ENCODE results near the gene CHD3.
A peak's percentile ranks its signal among the peaks of the same experiment; 100 is the strongest.
"Not testable (repeated sequence)": the region's sequence is repeated elsewhere in the genome, so short reads cannot be mapped to it uniquely, and the experiment has no call there.

The CHD3 gene

GRCh38 chr17:7930841-7931631, 42.4 kb downstream of the CHD3 start:
- no peak for DNase-seq

GRCh38 chr17:7931709-7932482, 43.3 kb downstream of the CHD3 start, which contains the start of the genes CNTROB and TRAPPC1:
TSS of gene CNTROB (plus strand) at chr17:7932206. CDS start at chr17:7933080, 874 bp downstream.
TSS of gene TRAPPC1 (minus strand) at chr17:7931946. CDS start at chr17:7931829, 117 bp downstream.
- peak; percentile 96 to 100 (median 100) for DNase-seq

GRCh38 chr17:7932483-7932891, 43.9 kb downstream of the CHD3 start:
- DNase-seq, result peak in 10 of 58 donors; percentile 7 to 52 (median 22)

GRCh38 chr17:7932949-7933348, 44.4 kb downstream of the CHD3 start:
- DNase-seq, result no peak

- DNase-seq, result peak in 3 of 58 donors; percentile 5 to 33 (median 9)
Measured at GRCh38 chr17:7935859-7936258, 47.3 kb downstream of the CHD3 start.

GRCh38 chr17:7940034-7940433, 51.4 kb downstream of the CHD3 start:
- DNase-seq, result no peak

- DNase-seq, result no peak
Measured at GRCh38 chr17:7940743-7941142, 52.2 kb downstream of the CHD3 start.

GRCh38 chr17:7943291-7943690, 54.7 kb downstream of the CHD3 start:
- no peak for DNase-seq

GRCh38 chr17:7944326-7944725, 55.7 kb downstream of the CHD3 start:
- DNase-seq, result no peak

- no peak for DNase-seq
Measured at GRCh38 chr17:7945651-7946050, 57.1 kb downstream of the CHD3 start.

- DNase-seq, result no peak
Measured at GRCh38 chr17:7946441-7946840, 57.9 kb downstream of the CHD3 start.

GRCh38 chr17:7947651-7948050, 59.1 kb downstream of the CHD3 start:
- DNase-seq, result no peak

- no peak for DNase-seq
Measured at GRCh38 chr17:7950578-7950977, 62.0 kb downstream of the CHD3 start.

GRCh38 chr17:7951143-7951792, 62.7 kb downstream of the CHD3 start:
- no peak for DNase-seq

GRCh38 chr17:7953266-7953665, 64.7 kb downstream of the CHD3 start:
- DNase-seq, result not testable (repeated sequence)

GRCh38 chr17:7955414-7956227, 67.0 kb downstream of the CHD3 start:
- DNase-seq, result no peak

- DNase-seq, result peak in 9 of 58 donors; percentile 1 to 5 (median 4)
Measured at GRCh38 chr17:7956228-7956965, 67.8 kb downstream of the CHD3 start.

GRCh38 chr17:7959503-7960253, 71.1 kb downstream of the CHD3 start:
- DNase-seq, result no peak

GRCh38 chr17:7961421-7961820, 72.8 kb downstream of the CHD3 start:
- DNase-seq, result no peak

Data from anterior cingulate cortex (tissue), 58 donors.